Gastrocnemius medialis (tissue), 4 donors: ENCODE results near the gene EGFL7.

ENCODE experiments used
- POLR2A ChIP-seq, 2 donors: fragments of 450-650 bp; IDR thresholded peaks; one replicate each; pipeline ENCODE4 v1.6.1; 2017; ENCODE audit warnings: antibody characterized with exemption in 2 of 2, mild to moderate bottlenecking in 2 of 2, moderate library complexity in 2 of 2
- TF ChIP-seq, protein P1 (sequence below), 5 experiments: fragments of 450-650 bp in 3 of 5; fragments of 200-600 bp in 2 of 5; sonication (generic) in 2 of 5; IDR thresholded peaks in 4 of 5; conservative IDR thresholded peaks in 1 of 5; 1 replicate in 4 of 5; 2 replicates in 1 of 5; pipeline ENCODE4 v1.5.1; 2016 to 2019; ENCODE audit warnings: antibody characterized with exemption in 5 of 5, mild to moderate bottlenecking in 3 of 5, moderate library complexity in 3 of 5

DNA sequence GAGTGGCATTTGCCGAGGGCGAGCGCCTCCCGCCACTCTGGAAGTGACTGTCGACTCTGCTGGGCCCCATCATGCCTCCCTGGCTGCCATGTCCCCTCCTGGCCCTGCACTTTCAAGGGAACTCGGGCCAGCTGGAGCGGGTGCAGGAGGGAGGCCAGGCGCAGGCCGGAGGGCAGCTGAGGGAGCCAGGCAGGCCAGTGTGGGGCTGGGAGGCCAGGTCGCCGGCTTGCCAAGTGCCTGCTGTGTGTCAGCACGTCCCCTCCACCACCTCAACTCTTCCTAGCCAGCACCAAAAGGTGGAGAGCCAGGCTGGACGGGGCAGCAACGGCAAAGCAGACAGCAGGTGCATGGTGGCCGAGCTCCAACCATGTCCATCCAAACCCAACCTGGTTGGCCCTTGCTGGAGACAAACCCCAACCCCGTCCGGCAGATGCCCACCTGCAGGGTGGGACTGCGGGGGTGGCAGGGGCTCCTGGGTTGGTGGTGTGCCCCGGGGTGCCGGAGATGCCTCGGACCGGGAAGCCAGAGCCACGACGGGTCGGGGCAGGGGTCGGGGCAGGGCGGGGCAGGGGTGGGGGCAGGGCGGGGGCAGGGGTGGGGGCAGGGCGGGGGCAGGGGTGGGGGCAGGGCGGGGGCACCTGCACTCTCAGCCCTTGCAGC, 36.5 kb upstream of the EGFL7 start:
- TF ChIP-seq, protein P1, sequence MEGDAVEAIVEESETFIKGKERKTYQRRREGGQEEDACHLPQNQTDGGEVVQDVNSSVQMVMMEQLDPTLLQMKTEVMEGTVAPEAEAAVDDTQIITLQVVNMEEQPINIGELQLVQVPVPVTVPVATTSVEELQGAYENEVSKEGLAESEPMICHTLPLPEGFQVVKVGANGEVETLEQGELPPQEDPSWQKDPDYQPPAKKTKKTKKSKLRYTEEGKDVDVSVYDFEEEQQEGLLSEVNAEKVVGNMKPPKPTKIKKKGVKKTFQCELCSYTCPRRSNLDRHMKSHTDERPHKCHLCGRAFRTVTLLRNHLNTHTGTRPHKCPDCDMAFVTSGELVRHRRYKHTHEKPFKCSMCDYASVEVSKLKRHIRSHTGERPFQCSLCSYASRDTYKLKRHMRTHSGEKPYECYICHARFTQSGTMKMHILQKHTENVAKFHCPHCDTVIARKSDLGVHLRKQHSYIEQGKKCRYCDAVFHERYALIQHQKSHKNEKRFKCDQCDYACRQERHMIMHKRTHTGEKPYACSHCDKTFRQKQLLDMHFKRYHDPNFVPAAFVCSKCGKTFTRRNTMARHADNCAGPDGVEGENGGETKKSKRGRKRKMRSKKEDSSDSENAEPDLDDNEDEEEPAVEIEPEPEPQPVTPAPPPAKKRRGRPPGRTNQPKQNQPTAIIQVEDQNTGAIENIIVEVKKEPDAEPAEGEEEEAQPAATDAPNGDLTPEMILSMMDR (IDR thresholded peaks at IDR 0.05 in 4 of 5, conservative IDR thresholded peaks at IDR 0.05 in 1 of 5) = no peak
- no peak for TF ChIP-seq POLR2A (IDR thresholded peaks at IDR 0.05)
